Muscle layer of colon (tissue), 2 donors: ENCODE data around the gene IP6K3.

Experiments
- H3K27ac ChIP-seq: one replicate; pipeline ENCODE4 v1.7.0; 2013; ENCODE audit warnings: low read depth, mild to moderate bottlenecking, low read length, moderate library complexity
- H3K27me3 ChIP-seq, 2 donors: one replicate each; pipeline ENCODE4 v1.7.0; 2013; ENCODE audit warnings: low read length in 2 of 2, mild to moderate bottlenecking in 2 of 2; ENCODE audit not compliant: insufficient read depth in 2 of 2, control insufficient read depth in 1 of 2
- H3K36me3 ChIP-seq: one replicate; pipeline ENCODE4 v1.7.0; 2013; ENCODE audit warnings: mild to moderate bottlenecking, low read length; ENCODE audit not compliant: insufficient read depth
- H3K4me1 ChIP-seq: one replicate; pipeline ENCODE4 v1.7.0; 2013; ENCODE audit warnings: mild to moderate bottlenecking, low read length; ENCODE audit not compliant: insufficient read depth
- H3K4me3 ChIP-seq, 2 donors: one replicate each; pipeline ENCODE4 v1.7.0; 2013; ENCODE audit warnings: low read length in 2 of 2, low read depth in 1 of 2, mild to moderate bottlenecking in 1 of 2, moderate library complexity in 1 of 2
- H3K9ac ChIP-seq: one replicate; pipeline ENCODE4 v1.7.0; 2013; ENCODE audit warnings: low read length
- H3K9me3 ChIP-seq: one replicate; pipeline ENCODE4 v1.7.0; 2013; ENCODE audit warnings: mild to moderate bottlenecking, low read length
- donor health status: abdominal sarcoma.
- donor health status: Adenocarcinoma of cecum.

Gene IP6K3

DNA sequence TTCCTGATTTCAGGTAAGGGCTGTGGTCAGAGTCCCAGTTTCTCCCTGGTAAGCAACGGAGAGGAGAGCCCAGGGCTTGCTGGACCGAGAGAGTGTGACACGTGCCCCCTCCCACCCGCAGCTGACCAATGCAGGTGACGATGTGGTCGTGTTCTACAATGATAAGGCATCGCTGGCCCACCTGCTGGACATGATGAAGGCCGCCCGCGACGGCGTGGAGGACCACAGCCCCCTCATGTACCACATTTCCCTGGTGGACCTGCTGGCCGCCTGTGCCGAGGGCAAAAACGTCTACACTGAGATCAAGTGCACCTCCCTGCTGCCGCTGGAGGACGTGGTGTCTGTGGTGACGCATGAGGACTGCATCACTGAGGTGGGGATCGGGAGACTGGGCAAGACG is 66.9 kb downstream of the IP6K3 start:
- Histone ChIP-seq H3K4me3 (no peak overlapping the region), H3K27ac (no peak overlapping the region), H3K27me3 (no peaks in the 10 kb centered on the region), H3K36me3 (peaks cover 6% of the 10 kb centered on the region), H3K9ac (no peak overlapping the region), H3K9me3 (no peaks in the 10 kb centered on the region), H3K4me1 (no peaks in the 10 kb centered on the region)

DNA sequence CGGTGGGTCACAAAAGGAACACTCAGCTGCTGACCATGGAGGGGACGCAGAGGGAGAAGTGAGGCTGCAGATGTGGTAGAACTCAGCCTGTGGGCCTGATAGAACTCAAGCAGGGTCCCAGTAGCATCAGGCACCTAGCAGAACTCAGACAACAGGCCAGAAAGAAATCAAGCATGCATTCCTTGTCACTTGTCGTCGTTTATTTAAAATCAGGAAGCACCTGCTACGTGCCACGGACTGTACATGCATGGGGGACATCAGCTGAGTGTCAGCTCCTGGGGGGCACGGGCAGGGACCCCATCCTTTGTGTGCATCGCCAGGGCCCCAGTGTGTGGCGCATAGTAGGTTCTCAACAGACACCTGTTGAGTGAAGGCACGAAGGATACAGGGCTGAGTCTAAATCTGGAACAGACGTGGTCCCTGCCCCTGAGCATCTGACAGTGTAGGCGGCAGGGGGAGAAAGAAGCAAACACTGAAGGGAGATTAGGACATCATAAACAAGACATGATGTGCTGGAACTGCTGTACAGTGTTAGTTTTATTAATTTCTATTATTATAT is 67.7 kb downstream of the IP6K3 start:
- Histone ChIP-seq H3K27ac (no peak overlapping the region), H3K4me3 (no peak overlapping the region), H3K4me1 (no peaks in the 10 kb centered on the region), H3K36me3 (no peaks in the 10 kb centered on the region), H3K9ac (no peak overlapping the region), H3K27me3 (no peaks in the 10 kb centered on the region), H3K9me3 (no peaks in the 10 kb centered on the region)

DNA sequence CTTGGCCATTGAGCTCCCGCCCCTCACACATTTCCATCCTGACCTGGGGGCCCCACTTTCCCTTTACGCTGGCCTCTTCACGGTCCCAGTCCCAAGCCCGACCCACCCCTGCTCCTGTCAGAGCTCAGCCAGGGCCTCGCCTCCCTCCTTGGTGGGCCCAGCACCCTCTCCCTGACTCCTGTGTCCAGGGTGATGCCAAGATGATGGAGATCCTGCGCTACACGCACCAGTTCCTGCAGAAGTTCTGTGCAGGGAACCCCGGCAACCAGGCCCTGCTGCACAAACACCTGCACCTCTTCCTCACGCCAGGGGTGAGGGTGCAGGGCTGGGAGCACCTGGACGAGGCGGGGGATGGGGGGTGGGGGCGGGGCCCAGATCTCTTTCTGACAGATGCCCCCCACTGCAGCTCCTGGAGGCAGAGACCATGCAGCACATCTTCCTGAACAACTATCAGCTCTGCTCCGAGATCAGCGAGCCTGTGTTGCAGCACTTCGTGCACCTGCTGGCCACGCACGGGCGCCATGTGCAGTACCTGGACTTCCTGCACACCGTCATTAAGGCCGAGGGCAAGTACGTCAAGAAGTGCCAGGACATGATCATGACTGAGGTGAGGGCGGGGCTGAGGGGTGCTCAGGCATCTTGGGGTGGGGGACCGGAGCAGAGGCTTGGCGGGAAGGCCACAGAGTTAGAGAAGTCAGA is 68.3 kb downstream of the IP6K3 start:
- Histone ChIP-seq H3K4me1 (no peaks in the 10 kb centered on the region), H3K27me3 (no peaks in the 10 kb centered on the region), H3K9me3 (no peaks in the 10 kb centered on the region), H3K27ac (no peak overlapping the region), H3K9ac (no peak overlapping the region), H3K36me3 (no peaks in the 10 kb centered on the region), H3K4me3 (no peak overlapping the region)

DNA sequence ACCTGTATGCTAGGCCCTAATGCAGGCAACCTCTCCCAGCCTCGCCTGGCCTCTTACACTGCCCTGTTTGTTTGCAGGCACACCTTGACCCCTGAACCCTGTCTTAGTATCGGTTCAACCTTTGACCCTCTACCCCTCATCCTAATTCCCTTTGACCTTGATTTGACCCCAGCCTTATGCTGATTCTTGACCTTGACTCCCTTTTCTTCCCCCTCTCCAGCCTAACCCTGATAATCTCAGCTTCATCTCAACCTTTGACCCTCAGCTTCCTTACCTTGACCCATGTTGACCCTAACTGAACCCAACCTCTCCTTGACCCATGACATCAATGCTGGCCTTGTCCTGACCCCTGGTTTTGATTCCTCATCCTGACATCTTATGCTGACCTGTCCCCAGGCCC is 69.0 kb downstream of the IP6K3 start:
- H3K4me1 ChIP-seq = no peaks in the 10 kb centered on the region
- H3K27me3 ChIP-seq = no peaks in the 10 kb centered on the region
- no peaks in the 10 kb centered on the region for H3K9me3 ChIP-seq
- no peak overlapping the region for H3K4me3 ChIP-seq
- H3K27ac ChIP-seq = no peak overlapping the region
- no peak overlapping the region for H3K9ac ChIP-seq
- no peaks in the 10 kb centered on the region for H3K36me3 ChIP-seq

DNA sequence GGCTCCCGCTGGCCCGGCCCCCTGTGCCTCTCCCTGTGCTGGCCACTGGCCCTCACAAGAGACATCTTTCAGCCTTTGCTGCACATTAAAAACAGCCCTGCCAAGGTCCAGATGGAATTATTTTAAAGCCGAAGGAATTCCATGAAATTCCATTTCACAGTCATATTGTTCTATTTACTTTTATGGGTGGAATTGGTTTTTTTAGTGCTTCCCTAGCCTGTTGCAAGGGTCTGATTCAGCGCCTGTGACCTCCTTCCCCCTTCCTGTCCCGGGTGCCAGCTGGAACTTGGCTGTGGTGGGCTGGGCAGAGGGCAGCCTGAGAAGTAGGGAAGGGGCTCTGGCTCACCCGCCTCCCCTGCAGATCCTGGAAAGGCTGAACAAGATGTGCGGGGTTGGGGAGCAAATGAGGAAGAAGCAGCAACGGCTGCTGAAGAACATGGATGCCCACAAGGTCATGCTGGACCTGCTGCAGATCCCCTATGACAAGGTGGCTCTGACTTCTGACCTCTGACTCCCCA is 69.5 kb downstream of the IP6K3 start:
- Histone ChIP-seq H3K4me3 (no peak overlapping the region), H3K27me3 (no peaks in the 10 kb centered on the region), H3K36me3 (no peaks in the 10 kb centered on the region), H3K9ac (no peak overlapping the region), H3K9me3 (no peaks in the 10 kb centered on the region), H3K4me1 (no peaks in the 10 kb centered on the region), H3K27ac (no peak overlapping the region)

- Histone ChIP-seq H3K4me3 (no peak overlapping the region), H3K4me1 (no peaks in the 10 kb centered on the region), H3K9ac (no peak overlapping the region), H3K27ac (no peak overlapping the region), H3K9me3 (no peaks in the 10 kb centered on the region), H3K27me3 (no peaks in the 10 kb centered on the region), H3K36me3 (no peaks in the 10 kb centered on the region)
These were observed 70.1 kb downstream of the IP6K3 start for GRCh38 chr6:33676416-33677142.

GRCh38 chr6:33675968-33676367 is 70.7 kb downstream of the IP6K3 start:
- Histone ChIP-seq H3K4me3 (no peak overlapping the region), H3K4me1 (no peaks in the 10 kb centered on the region), H3K9me3 (no peaks in the 10 kb centered on the region), H3K27me3 (no peaks in the 10 kb centered on the region), H3K9ac (no peak overlapping the region), H3K36me3 (no peaks in the 10 kb centered on the region), H3K27ac (no peak overlapping the region)

DNA sequence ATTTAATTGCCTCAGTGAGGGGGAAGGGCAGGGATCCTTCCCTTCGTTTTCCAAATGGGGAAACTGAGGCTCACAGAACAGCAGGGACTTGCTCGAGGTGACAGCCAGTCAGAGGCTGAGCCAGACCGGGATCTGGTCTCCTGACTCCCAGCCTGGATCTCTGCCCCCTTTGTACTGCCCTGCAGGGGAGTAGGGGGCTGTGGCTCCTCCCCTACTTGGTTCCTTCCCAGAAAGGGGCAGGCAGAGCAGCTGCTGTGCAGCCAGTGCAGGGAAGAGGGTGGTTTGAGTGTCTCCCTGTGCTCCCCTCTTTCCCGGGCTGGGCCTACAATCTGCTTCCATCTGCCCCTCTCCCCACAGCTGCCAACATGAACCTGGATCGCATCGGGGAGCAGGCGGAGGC is 72.9 kb downstream of the IP6K3 start:
- Histone ChIP-seq H3K4me3 (no peak overlapping the region), H3K36me3 (no peaks in the 10 kb centered on the region), H3K9me3 (no peaks in the 10 kb centered on the region), H3K9ac (no peak overlapping the region), H3K27me3 (no peaks in the 10 kb centered on the region), H3K27ac (no peak overlapping the region), H3K4me1 (no peaks in the 10 kb centered on the region)

GRCh38 chr6:33672808-33673207 is 73.9 kb downstream of the IP6K3 start:
- H3K36me3 ChIP-seq = no peaks in the 10 kb centered on the region
- H3K27me3 ChIP-seq = no peaks in the 10 kb centered on the region
- H3K9ac ChIP-seq = no peak overlapping the region
- H3K4me3 ChIP-seq = no peak overlapping the region
- H3K4me1 ChIP-seq = no peaks in the 10 kb centered on the region
- no peak overlapping the region for H3K27ac ChIP-seq
- H3K9me3 ChIP-seq = no peaks in the 10 kb centered on the region

DNA sequence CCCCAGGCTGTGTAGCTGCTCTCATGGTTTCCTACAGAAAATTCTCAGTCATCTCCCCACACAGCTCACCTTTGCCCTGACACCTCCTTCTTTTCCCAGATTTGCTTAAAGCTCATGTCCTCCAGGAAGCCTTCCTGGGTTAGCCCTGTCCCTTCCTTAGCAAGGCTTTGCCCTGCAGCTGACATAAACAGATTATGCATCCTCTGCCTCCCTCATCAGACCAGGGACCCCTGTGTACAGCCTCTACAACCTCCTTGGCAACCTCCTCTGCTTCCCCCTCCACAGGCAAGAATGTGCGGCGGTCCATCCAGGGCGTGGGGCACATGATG is 75.0 kb downstream of the IP6K3 start:
- Histone ChIP-seq H3K27ac (no peak overlapping the region), H3K4me3 (no peak overlapping the region), H3K27me3 (no peaks in the 10 kb centered on the region), H3K9me3 (no peaks in the 10 kb centered on the region), H3K9ac (no peak overlapping the region), H3K4me1 (no peaks in the 10 kb centered on the region), H3K36me3 (no peaks in the 10 kb centered on the region)
